K562 (cell line): ENCODE results near the gene PHPT1. TPM values are rescaled to one million over a fixed set of nuclear protein-coding genes. Genes with fewer than 3 reads are reported as not detected.
A peak's percentile ranks its signal among the peaks of the same experiment; 100 is the strongest.

Source experiments
- ATAC-seq: fragments of 200-7000 bp; cut with Tn5 transposase; 3 replicates; pipeline ENCODE4 v1.9.1; 2020; ENCODE audit warnings: moderate library complexity
- BruUV-seq: library from RNA; stranded (reverse); fragments of 400-500 nt; replicated peaks from 2 replicates; lab custom pipeline; 2021; lab: Mats Ljungman, UMichigan
- CTCF ChIA-PET: fragments of 300-600 bp; formaldehyde crosslinking; extraction: SDS; loops from one replicate; lab custom pipeline; 2021; ENCODE audit warnings: low intra/inter-chr PET ratio; lab: Yijun Ruan, JAX
- POLR2A ChIA-PET: fragments of 300-600, 350-650 bp; sonication (Branson Sonifier 250); formaldehyde crosslinking; extraction: SDS; loops from one replicate; lab custom pipeline; 2021; ENCODE audit warnings: antibody characterized with exemption, inconsistent platforms; lab: Yijun Ruan, JAX
- DNase-seq, 4 experiments: peaks; one replicate each; pipeline versions ENCODE4 v3.0.0 to v3.0.0-alpha.2; 2011 to 2018; ENCODE audit warnings: low spot score in 3 of 4, mixed read lengths in 3 of 4; ENCODE audit errors: extremely low read depth in 1 of 4
- FAIRE-seq: peaks from 2 replicates; lab custom pipeline; 2011; peaks lifted over from hg19 to GRCh38; lab: Jason Lieb, UNC
- H2AFZ ChIP-seq: 2 replicates; pipeline ENCODE4 v1.6.0; 2011; ENCODE audit warnings: low read depth, low read length, control low read depth, inconsistent platforms
- H3K27ac ChIP-seq: fragments of 200-600 bp; 3 replicates; pipeline ENCODE4 v1.8.0; 2011; ENCODE audit warnings: low read depth, mild to moderate bottlenecking, control low read depth, inconsistent platforms, low read length, moderate library complexity, mixed read lengths; ENCODE audit errors: extremely low read depth
- H3K27me3 ChIP-seq, 2 experiments: fragments of 300-600 bp in 1 of 2; 2 replicates in 1 of 2; 3 replicates in 1 of 2; pipeline versions ENCODE4 v1.6.0 to v1.8.0; 2011; ENCODE audit warnings: inconsistent platforms in 2 of 2, low read length in 2 of 2, mild to moderate bottlenecking in 1 of 2, mixed read lengths in 1 of 2, moderate library complexity in 1 of 2; ENCODE audit not compliant: control insufficient read depth in 2 of 2, insufficient read depth in 2 of 2
- H3K36me3 ChIP-seq: fragments of 300-600 bp; 3 replicates; pipeline ENCODE4 v1.8.0; 2011; ENCODE audit warnings: mild to moderate bottlenecking, low read length, inconsistent platforms; ENCODE audit not compliant: control insufficient read depth, insufficient read depth
- H3K4me1 ChIP-seq, 2 experiments: fragments of 200-600 bp in 1 of 2; replicated peaks in 1 of 2; 2 replicates in 1 of 2; 3 replicates in 1 of 2; pipeline versions ENCODE4 v1.5.1 to v1.8.0; 2011; ENCODE audit warnings: inconsistent platforms in 2 of 2, low read length in 2 of 2, mild to moderate bottlenecking in 1 of 2, mixed read lengths in 1 of 2, moderate library complexity in 1 of 2; ENCODE audit not compliant: control insufficient read depth in 2 of 2, insufficient read depth in 2 of 2
- H3K4me2 ChIP-seq: 2 replicates; pipeline ENCODE4 v1.6.1; 2011; ENCODE audit warnings: low read length, control low read depth, inconsistent platforms, mixed read lengths; ENCODE audit not compliant: insufficient read depth
- H3K4me3 ChIP-seq: fragments of 200-600 bp; sonication (generic), shearing (Covaris generic); 2 replicates; pipeline ENCODE4 v1.5.1; 2016; ENCODE audit warnings: control low read depth, inconsistent platforms
- H3K79me2 ChIP-seq: fragments of 200-600 bp; 3 replicates; pipeline ENCODE4 v1.8.0; 2011; ENCODE audit warnings: low read length, inconsistent platforms; ENCODE audit not compliant: control insufficient read depth, insufficient read depth
- H3K9ac ChIP-seq, 2 experiments: 2 replicates each; pipeline versions ENCODE4 v1.6.0 to v1.6.1; 2011; ENCODE audit warnings: low read depth in 2 of 2, low read length in 2 of 2, control low read depth in 1 of 2, inconsistent platforms in 1 of 2, mild to moderate bottlenecking in 1 of 2, mixed read lengths in 1 of 2; ENCODE audit not compliant: insufficient read depth in 1 of 2
- H3K9me1 ChIP-seq: one replicate; pipeline ENCODE4 v1.6.0; 2011; ENCODE audit warnings: inconsistent platforms, mild to moderate bottlenecking, low read length, moderate library complexity; ENCODE audit not compliant: control insufficient read depth, insufficient read depth
- H3K9me3 ChIP-seq: replicated peaks from 2 replicates; pipeline ENCODE4 v1.5.1; 2011; ENCODE audit warnings: low read depth, low read length, inconsistent platforms; ENCODE audit not compliant: control insufficient read depth, insufficient read depth
- H4K20me1 ChIP-seq: replicated peaks from 2 replicates; pipeline ENCODE4 v1.6.1; 2011; ENCODE audit warnings: low read length, inconsistent platforms, mixed read lengths; ENCODE audit not compliant: control insufficient read depth, insufficient read depth
- BDP1 ChIP-seq: IDR thresholded peaks from 3 replicates; pipeline ENCODE4 v1.6.1; 2011; ENCODE audit not compliant: insufficient read length, insufficient read depth
- CBFA2T2 ChIP-seq: fragments of 450-650 bp; conservative IDR thresholded peaks from 2 replicates; pipeline ENCODE4 v1.6.1; 2017; ENCODE audit warnings: mild to moderate bottlenecking
- KAT2B ChIP-seq: IDR thresholded peaks from one replicate; pipeline ENCODE4 v1.6.1; 2012; ENCODE audit warnings: low read depth, mild to moderate bottlenecking, control low read depth, inconsistent platforms, low read length, moderate library complexity
- MAZ ChIP-seq, 2 experiments: fragments of 450-650 bp in 1 of 2; sonication (generic) in 1 of 2; formaldehyde crosslinking; IDR thresholded peaks in 1 of 2; conservative IDR thresholded peaks in 1 of 2; 2 replicates each; pipeline versions ENCODE4 v1.4.0 to v1.5.0; 2020; ENCODE audit warnings: mild to moderate bottlenecking in 1 of 2, missing genetic modification reagents in 1 of 2
- MEIS2 ChIP-seq: fragments of 450-650 bp; IDR thresholded peaks from 2 replicates; pipeline ENCODE4 v1.6.1; 2014; ENCODE audit warnings: mild to moderate bottlenecking; ENCODE audit not compliant: partially characterized antibody
- NCOA1 ChIP-seq: fragments of 450-650 bp; IDR thresholded peaks from 2 replicates; pipeline ENCODE4 v1.6.1; 2016; ENCODE audit warnings: low read depth
- PHF20 ChIP-seq: fragments of 450-650 bp; IDR thresholded peaks from 2 replicates; pipeline ENCODE4 v1.6.1; 2018; ENCODE audit not compliant: partially characterized antibody
- POLR2G ChIP-seq: fragments of 200-400 bp; formaldehyde crosslinking; IDR thresholded peaks from 2 replicates; pipeline ENCODE4 v1.6.1; 2017; ENCODE audit warnings: low read depth, mild to moderate bottlenecking, antibody characterized with exemption, low read length, moderate library complexity
- ZNF76 ChIP-seq: fragments of 250-450 bp; sonication (Bioruptor Pico); IDR thresholded peaks from 2 replicates; pipeline ENCODE4 v1.4.0; 2020; ENCODE audit warnings: mild to moderate bottlenecking, moderate library complexity, borderline replicate concordance
- WGBS: fragments of 100-300 bp; shearing (Covaris generic); methylation state at CpG from one replicate; pipeline ENCODE4 v1.1.6; 2016; ENCODE audit warnings: low coverage, mixed read lengths; ENCODE audit not compliant: insufficient coverage; ENCODE audit errors: missing lambda C conversion rate; 5-methylcytosine and 5-hydroxymethylcytosine counted together
- in situ Hi-C: fragments of 300-500 bp; cut with MboI; formaldehyde crosslinking; loops from 4 replicates; pipeline ENCODE4 v1.15.0; 2018; ENCODE audit warnings: inconsistent platforms, mixed read lengths
- intact Hi-C: fragments of 100-400 bp; cut with micrococcal nuclease; formaldehyde crosslinking; loops from 2 replicates; pipeline ENCODE4 v1.14.2; 2022
- polyA plus RNA-seq, 8 experiments: library from polyadenylated mRNA; depleted of rRNA in 4 of 8; stranded (reverse) in 5 of 8; unstranded in 3 of 8; fragments of >200 nt; fragmentation: Nextera tagmentation in 2 of 8; fragmentation: Illumina TruSeq in 1 of 8; extraction: Ambion mirVana in 2 of 8; extraction: Trizol in 1 of 8; gene quantifications; 2 replicates each; pipeline versions ENCODE4 v1.2.1 to v1.2.3, GENCODE V29; 2011 to 2014; ENCODE audit warnings: inconsistent platforms in 1 of 8, missing spikeins in 1 of 8
- total RNA-seq, 7 experiments: library from RNA; depleted of rRNA in 6 of 7; stranded (reverse); fragments of >200 nt in 6 of 7; fragmentation: Illumina TruSeq in 2 of 7; extraction: Trizol in 2 of 7; gene quantifications; 2 replicates each; pipeline versions ENCODE4 v1.2.1 to v1.2.3, GENCODE V29; 2011 to 2021; ENCODE audit warnings: low replicate concordance in 1 of 7
- TF ChIP-seq, protein P1 (sequence below): fragments of 450-650 bp; IDR thresholded peaks from 2 replicates; pipeline ENCODE4 v1.6.1; 2016; ENCODE audit warnings: low read depth

Gene PHPT1
- total and polyA plus RNA-seq, 9 of the 15 experiments (the other 6 are each of a cell fraction or from before 2014, with no cell fraction given): 20.9 to 166 (median 129) TPM

GRCh38 chr9:136880651-136881050 is 31.4 kb downstream of the PHPT1 start:
- CTCF ChIA-PET: no interaction called here
- peaks cover 21 to 44% of the 10 kb centered on the region in 2 experiments for H3K4me1 ChIP-seq
- TF ChIP-seq MEIS2 (no peak), BDP1 (no peak), KAT2B (no peak), NCOA1 (no peak), PHF20 (no peak), CBFA2T2 (no peak), MAZ (CRISPR knock-in tag; conservative IDR thresholded peaks at IDR 0.05 in 1 of 2, IDR thresholded peaks at IDR 0.05 in 1 of 2) (no peak), POLR2G (peak; percentile 51; the same call in 1 of the 2 replicates), ZNF76 (CRISPR knock-in tag) (no peak)
- TF ChIP-seq, protein P1, sequence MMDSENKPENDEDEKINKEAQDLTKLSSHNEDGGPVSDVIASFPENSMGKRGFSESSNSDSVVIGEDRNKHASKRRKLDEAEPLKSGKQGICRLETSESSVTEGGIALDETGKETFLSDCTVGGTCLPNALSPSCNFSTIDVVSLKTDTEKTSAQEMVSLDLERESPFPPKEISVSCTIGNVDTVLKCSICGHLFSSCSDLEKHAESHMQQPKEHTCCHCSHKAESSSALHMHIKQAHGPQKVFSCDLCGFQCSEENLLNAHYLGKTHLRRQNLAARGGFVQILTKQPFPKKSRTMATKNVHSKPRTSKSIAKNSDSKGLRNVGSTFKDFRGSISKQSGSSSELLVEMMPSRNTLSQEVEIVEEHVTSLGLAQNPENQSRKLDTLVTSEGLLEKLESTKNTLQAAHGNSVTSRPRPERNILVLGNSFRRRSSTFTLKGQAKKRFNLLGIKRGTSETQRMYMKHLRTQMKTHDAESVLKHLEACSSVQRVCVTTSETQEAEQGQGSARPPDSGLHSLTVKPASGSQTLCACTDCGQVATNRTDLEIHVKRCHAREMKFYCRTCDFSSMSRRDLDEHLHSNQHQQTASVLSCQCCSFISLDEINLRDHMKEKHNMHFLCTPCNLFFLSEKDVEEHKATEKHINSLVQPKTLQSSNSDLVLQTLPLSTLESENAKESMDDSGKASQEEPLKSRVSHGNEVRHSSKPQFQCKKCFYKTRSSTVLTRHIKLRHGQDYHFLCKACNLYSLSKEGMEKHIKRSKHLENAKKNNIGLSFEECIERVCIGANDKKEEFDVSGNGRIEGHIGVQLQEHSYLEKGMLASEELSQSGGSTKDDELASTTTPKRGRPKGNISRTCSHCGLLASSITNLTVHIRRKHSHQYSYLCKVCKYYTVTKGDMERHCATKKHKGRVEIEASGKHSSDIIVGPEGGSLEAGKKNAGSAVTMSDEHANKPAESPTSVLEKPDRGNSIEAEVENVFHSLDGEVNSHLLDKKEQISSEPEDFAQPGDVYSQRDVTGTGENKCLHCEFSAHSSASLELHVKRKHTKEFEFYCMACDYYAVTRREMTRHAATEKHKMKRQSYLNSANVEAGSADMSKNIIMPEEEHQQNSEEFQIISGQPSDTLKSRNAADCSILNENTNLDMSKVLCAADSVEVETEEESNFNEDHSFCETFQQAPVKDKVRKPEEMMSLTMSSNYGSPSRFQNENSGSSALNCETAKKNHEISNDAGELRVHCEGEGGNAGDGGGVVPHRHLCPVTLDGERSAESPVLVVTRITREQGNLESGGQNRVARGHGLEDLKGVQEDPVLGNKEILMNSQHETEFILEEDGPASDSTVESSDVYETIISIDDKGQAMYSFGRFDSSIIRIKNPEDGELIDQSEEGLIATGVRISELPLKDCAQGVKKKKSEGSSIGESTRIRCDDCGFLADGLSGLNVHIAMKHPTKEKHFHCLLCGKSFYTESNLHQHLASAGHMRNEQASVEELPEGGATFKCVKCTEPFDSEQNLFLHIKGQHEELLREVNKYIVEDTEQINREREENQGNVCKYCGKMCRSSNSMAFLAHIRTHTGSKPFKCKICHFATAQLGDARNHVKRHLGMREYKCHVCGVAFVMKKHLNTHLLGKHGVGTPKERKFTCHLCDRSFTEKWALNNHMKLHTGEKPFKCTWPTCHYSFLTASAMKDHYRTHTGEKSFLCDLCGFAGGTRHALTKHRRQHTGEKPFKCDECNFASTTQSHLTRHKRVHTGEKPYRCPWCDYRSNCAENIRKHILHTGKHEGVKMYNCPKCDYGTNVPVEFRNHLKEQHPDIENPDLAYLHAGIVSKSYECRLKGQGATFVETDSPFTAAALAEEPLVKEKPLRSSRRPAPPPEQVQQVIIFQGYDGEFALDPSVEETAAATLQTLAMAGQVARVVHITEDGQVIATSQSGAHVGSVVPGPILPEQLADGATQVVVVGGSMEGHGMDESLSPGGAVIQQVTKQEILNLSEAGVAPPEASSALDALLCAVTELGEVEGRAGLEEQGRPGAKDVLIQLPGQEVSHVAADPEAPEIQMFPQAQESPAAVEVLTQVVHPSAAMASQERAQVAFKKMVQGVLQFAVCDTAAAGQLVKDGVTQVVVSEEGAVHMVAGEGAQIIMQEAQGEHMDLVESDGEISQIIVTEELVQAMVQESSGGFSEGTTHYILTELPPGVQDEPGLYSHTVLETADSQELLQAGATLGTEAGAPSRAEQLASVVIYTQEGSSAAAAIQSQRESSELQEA: no peak

More at GRCh38 chr9:136880651-136881050, 31.4 kb downstream of the PHPT1 start:
- in situ Hi-C loops (no loop called here), intact Hi-C loops (no loop called here)
- Histone ChIP-seq H3K27me3 (no peaks in the 10 kb centered on the region), H3K9ac (no peak overlapping the region), H3K27ac (no peak overlapping the region), H3K4me3 (no peak overlapping the region), H3K9me1 (peaks cover 2% of the 10 kb centered on the region), H3K4me2 (no peak overlapping the region), H3K9me3 (no peaks in the 10 kb centered on the region), H2AFZ (no peak overlapping the region), H3K36me3 (peaks cover 6% of the 10 kb centered on the region; the same call in 1 of the 3 replicates), H3K79me2 (peaks cover 10% of the 10 kb centered on the region), H4K20me1 (no peaks in the 10 kb centered on the region)
- 43% methylated on average over 4 of the region's 11 CpGs for WGBS
- no TSS peak for BruUV-seq
- POLR2A ChIA-PET: interaction anchor here (0.5 to 2.2 kb wide), 5 partner anchors 10 to 703 kb away, joined by 3 to 15 read pairs (median 4); no protein-coding TSS in a partner anchor
- DNase-seq (peak in 2 of 4 experiments; percentile 29 to 37), ATAC-seq (peak; percentile 18; the same call in 2 of the 3 replicates), FAIRE-seq (no peak)
